GM23338 (cell line): Measurements from ENCODE around the gene ZNF385C.

ENCODE experiments used
- CREB1 ChIP-seq: fragments of 250-450 bp; sonication (Bioruptor Pico); IDR thresholded peaks from 2 replicates; pipeline ENCODE4 v1.5.0; 2020; ENCODE audit warnings: low read depth, mild to moderate bottlenecking, moderate library complexity
- EZH2 ChIP-seq: fragments of 200-600 bp; sonication (generic); IDR thresholded peaks from one replicate; pipeline ENCODE4 v1.8.0; 2017; ENCODE audit warnings: antibody characterized with exemption, mild to moderate bottlenecking, low read depth; ENCODE audit not compliant: unreplicated experiment
- EZH2phosphoT487 ChIP-seq: fragments of 200-600 bp; sonication (generic); IDR thresholded peaks from one replicate; pipeline ENCODE4 v1.8.1; 2018; ENCODE audit warnings: antibody characterized with exemption; ENCODE audit not compliant: unreplicated experiment
- JUNB ChIP-seq: IDR thresholded peaks from one replicate; pipeline ENCODE4 v1.6.1; 2016; ENCODE audit warnings: antibody characterized with exemption; ENCODE audit not compliant: unreplicated experiment
- NANOG ChIP-seq: IDR thresholded peaks from 2 replicates; pipeline ENCODE4 v1.6.1; 2016; ENCODE audit warnings: antibody characterized with exemption, borderline replicate concordance
- POLR2AphosphoS5 ChIP-seq: IDR thresholded peaks from 2 replicates; pipeline ENCODE4 v1.6.1; 2016; ENCODE audit warnings: antibody characterized with exemption, low read depth
- STAT1 ChIP-seq: IDR thresholded peaks from one replicate; pipeline ENCODE4 v1.6.1; 2016; ENCODE audit warnings: antibody characterized with exemption; ENCODE audit not compliant: unreplicated experiment
- ZNF114 ChIP-seq: fragments of 250-450 bp; sonication (Bioruptor Pico); IDR thresholded peaks from 2 replicates; pipeline ENCODE4 v1.5.0; 2020; ENCODE audit warnings: mild to moderate bottlenecking, moderate library complexity
- ZNF331 ChIP-seq: fragments of 250-450 bp; sonication (Bioruptor Pico); IDR thresholded peaks from 2 replicates; pipeline ENCODE4 v1.5.0; 2020; ENCODE audit warnings: low read depth, mild to moderate bottlenecking, moderate library complexity
- TF ChIP-seq, protein P1 (sequence below), 2 experiments: fragments of 200-600 bp in 1 of 2; sonication (generic) in 1 of 2; conservative IDR thresholded peaks; 2 replicates each; pipeline versions ENCODE4 v1.5.1 to v1.6.1; 2016 to 2017; ENCODE audit warnings: antibody characterized with exemption in 2 of 2, low read depth in 2 of 2, mild to moderate bottlenecking in 2 of 2, moderate library complexity in 1 of 2
- TF ChIP-seq, protein P2 (sequence below): IDR thresholded peaks from one replicate; pipeline ENCODE4 v1.6.1; 2018; ENCODE audit warnings: antibody characterized with exemption; ENCODE audit not compliant: unreplicated experiment
- TF ChIP-seq, protein P3 (sequence below): IDR thresholded peaks from 2 replicates; pipeline ENCODE4 v1.6.1; 2016; ENCODE audit warnings: antibody characterized with exemption
- TF ChIP-seq, protein P4 (sequence below): fragments of 250-450 bp; sonication (Bioruptor Pico); IDR thresholded peaks from 2 replicates; pipeline ENCODE4 v1.5.0; 2020; ENCODE audit warnings: mild to moderate bottlenecking, moderate library complexity

DNA sequence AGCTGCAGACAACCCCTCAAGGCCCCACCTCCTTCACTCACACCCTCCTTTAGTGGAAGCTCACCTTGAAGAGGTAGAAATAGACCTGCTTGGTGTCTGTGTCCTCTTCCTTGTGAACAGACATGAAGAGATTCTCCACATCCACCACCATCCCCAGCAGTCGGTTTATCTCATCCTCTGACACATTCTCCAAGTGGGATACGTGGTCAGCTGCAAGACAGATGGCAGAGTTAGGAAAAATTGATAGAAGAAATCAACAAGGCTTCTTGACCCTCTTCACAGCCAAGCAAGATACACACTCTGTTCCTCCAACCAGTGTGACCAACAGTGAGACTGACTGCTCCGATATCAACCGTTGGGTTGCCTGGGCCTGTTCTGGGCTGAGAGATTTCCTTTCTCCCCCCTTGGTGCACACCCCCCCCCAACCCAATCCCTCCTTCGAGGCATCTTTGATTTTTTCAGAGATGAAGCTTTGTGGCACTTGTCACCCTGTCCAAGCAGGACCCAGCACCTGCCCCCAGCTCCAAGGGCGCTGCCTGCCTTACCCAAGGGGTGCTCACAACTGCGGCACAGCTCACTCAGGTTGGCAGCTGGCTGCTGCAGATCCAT is 22.0 kb upstream of the ZNF385C start:
- TF ChIP-seq EZH2 (no peak), POLR2AphosphoS5 (no peak), EZH2phosphoT487 (no peak), JUNB (no peak), CREB1 (CRISPR knock-in tag) (no peak), ZNF331 (CRISPR knock-in tag) (no peak), NANOG (no peak), ZNF114 (CRISPR knock-in tag) (no peak), STAT1 (no peak)
- TF ChIP-seq, protein P1, sequence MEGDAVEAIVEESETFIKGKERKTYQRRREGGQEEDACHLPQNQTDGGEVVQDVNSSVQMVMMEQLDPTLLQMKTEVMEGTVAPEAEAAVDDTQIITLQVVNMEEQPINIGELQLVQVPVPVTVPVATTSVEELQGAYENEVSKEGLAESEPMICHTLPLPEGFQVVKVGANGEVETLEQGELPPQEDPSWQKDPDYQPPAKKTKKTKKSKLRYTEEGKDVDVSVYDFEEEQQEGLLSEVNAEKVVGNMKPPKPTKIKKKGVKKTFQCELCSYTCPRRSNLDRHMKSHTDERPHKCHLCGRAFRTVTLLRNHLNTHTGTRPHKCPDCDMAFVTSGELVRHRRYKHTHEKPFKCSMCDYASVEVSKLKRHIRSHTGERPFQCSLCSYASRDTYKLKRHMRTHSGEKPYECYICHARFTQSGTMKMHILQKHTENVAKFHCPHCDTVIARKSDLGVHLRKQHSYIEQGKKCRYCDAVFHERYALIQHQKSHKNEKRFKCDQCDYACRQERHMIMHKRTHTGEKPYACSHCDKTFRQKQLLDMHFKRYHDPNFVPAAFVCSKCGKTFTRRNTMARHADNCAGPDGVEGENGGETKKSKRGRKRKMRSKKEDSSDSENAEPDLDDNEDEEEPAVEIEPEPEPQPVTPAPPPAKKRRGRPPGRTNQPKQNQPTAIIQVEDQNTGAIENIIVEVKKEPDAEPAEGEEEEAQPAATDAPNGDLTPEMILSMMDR (conservative IDR thresholded peaks at IDR 0.05; ENCODE audit: low read depth in 2 of 2) = no peak
- TF ChIP-seq, protein P2, sequence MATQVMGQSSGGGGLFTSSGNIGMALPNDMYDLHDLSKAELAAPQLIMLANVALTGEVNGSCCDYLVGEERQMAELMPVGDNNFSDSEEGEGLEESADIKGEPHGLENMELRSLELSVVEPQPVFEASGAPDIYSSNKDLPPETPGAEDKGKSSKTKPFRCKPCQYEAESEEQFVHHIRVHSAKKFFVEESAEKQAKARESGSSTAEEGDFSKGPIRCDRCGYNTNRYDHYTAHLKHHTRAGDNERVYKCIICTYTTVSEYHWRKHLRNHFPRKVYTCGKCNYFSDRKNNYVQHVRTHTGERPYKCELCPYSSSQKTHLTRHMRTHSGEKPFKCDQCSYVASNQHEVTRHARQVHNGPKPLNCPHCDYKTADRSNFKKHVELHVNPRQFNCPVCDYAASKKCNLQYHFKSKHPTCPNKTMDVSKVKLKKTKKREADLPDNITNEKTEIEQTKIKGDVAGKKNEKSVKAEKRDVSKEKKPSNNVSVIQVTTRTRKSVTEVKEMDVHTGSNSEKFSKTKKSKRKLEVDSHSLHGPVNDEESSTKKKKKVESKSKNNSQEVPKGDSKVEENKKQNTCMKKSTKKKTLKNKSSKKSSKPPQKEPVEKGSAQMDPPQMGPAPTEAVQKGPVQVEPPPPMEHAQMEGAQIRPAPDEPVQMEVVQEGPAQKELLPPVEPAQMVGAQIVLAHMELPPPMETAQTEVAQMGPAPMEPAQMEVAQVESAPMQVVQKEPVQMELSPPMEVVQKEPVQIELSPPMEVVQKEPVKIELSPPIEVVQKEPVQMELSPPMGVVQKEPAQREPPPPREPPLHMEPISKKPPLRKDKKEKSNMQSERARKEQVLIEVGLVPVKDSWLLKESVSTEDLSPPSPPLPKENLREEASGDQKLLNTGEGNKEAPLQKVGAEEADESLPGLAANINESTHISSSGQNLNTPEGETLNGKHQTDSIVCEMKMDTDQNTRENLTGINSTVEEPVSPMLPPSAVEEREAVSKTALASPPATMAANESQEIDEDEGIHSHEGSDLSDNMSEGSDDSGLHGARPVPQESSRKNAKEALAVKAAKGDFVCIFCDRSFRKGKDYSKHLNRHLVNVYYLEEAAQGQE = no peak
- TF ChIP-seq, protein P3, sequence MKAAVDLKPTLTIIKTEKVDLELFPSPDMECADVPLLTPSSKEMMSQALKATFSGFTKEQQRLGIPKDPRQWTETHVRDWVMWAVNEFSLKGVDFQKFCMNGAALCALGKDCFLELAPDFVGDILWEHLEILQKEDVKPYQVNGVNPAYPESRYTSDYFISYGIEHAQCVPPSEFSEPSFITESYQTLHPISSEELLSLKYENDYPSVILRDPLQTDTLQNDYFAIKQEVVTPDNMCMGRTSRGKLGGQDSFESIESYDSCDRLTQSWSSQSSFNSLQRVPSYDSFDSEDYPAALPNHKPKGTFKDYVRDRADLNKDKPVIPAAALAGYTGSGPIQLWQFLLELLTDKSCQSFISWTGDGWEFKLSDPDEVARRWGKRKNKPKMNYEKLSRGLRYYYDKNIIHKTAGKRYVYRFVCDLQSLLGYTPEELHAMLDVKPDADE = no peak
- TF ChIP-seq, protein P4, sequence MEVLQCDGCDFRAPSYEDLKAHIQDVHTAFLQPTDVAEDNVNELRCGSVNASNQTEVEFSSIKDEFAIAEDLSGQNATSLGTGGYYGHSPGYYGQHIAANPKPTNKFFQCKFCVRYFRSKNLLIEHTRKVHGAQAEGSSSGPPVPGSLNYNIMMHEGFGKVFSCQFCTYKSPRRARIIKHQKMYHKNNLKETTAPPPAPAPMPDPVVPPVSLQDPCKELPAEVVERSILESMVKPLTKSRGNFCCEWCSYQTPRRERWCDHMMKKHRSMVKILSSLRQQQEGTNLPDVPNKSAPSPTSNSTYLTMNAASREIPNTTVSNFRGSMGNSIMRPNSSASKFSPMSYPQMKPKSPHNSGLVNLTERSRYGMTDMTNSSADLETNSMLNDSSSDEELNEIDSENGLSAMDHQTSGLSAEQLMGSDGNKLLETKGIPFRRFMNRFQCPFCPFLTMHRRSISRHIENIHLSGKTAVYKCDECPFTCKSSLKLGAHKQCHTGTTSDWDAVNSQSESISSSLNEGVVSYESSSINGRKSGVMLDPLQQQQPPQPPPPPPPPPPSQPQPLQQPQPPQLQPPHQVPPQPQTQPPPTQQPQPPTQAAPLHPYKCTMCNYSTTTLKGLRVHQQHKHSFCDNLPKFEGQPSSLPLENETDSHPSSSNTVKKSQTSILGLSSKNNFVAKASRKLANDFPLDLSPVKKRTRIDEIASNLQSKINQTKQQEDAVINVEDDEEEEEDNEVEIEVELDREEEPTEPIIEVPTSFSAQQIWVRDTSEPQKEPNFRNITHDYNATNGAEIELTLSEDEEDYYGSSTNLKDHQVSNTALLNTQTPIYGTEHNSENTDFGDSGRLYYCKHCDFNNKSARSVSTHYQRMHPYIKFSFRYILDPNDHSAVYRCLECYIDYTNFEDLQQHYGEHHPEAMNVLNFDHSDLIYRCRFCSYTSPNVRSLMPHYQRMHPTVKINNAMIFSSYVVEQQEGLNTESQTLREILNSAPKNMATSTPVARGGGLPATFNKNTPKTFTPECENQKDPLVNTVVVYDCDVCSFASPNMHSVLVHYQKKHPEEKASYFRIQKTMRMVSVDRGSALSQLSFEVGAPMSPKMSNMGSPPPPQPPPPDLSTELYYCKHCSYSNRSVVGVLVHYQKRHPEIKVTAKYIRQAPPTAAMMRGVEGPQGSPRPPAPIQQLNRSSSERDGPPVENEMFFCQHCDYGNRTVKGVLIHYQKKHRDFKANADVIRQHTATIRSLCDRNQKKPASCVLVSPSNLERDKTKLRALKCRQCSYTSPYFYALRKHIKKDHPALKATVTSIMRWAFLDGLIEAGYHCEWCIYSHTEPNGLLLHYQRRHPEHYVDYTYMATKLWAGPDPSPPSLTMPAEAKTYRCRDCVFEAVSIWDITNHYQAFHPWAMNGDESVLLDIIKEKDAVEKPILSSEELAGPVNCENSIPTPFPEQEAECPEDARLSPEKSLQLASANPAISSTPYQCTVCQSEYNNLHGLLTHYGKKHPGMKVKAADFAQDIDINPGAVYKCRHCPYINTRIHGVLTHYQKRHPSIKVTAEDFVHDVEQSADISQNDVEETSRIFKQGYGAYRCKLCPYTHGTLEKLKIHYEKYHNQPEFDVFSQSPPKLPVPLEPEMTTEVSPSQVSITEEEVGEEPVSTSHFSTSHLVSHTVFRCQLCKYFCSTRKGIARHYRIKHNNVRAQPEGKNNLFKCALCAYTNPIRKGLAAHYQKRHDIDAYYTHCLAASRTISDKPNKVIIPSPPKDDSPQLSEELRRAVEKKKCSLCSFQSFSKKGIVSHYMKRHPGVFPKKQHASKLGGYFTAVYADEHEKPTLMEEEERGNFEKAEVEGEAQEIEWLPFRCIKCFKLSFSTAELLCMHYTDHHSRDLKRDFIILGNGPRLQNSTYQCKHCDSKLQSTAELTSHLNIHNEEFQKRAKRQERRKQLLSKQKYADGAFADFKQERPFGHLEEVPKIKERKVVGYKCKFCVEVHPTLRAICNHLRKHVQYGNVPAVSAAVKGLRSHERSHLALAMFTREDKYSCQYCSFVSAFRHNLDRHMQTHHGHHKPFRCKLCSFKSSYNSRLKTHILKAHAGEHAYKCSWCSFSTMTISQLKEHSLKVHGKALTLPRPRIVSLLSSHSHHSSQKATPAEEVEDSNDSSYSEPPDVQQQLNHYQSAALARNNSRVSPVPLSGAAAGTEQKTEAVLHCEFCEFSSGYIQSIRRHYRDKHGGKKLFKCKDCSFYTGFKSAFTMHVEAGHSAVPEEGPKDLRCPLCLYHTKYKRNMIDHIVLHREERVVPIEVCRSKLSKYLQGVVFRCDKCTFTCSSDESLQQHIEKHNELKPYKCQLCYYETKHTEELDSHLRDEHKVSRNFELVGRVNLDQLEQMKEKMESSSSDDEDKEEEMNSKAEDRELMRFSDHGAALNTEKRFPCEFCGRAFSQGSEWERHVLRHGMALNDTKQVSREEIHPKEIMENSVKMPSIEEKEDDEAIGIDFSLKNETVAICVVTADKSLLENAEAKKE (CRISPR knock-in tag) = no peak
